Tibial artery (tissue), 4 donors: Measurements from ENCODE around the gene PCBP4.
A peak's percentile ranks its signal among the peaks of the same experiment; 100 is the strongest.

Experiments
- DNase-seq, 2 donors: peaks; one replicate each; pipeline ENCODE4 v3.0.0-alpha.2; 2019
- H3K27ac ChIP-seq, 2 donors: fragments of 200-600 bp; sonication (generic) in 1 of 2; 1 replicate in 1 of 2; 2 replicates in 1 of 2; pipeline ENCODE4 v1.5.1; 2018 to 2019; ENCODE audit warnings: mild to moderate bottlenecking in 1 of 2
- H3K27me3 ChIP-seq, 2 donors: fragments of 200-600 bp; sonication (generic) in 1 of 2; one replicate each; pipeline versions ENCODE4 v1.5.1 to v1.6.0; 2016 to 2019
- H3K36me3 ChIP-seq, 3 donors: fragments of 200-600 bp; sonication (generic) in 2 of 3; one replicate each; pipeline ENCODE4 v1.5.1; 2016 to 2019; ENCODE audit warnings: mild to moderate bottlenecking in 2 of 3
- H3K4me1 ChIP-seq, 4 donors: fragments of 200-600 bp; sonication (generic) in 2 of 4; 1 replicate in 3 of 4; 2 replicates in 1 of 4; pipeline ENCODE4 v1.5.1; 2016 to 2019
- H3K4me3 ChIP-seq, 2 donors: fragments of 200-600 bp; sonication (generic) in 1 of 2; 1 replicate in 1 of 2; 2 replicates in 1 of 2; pipeline ENCODE4 v1.5.1; 2018 to 2019; ENCODE audit warnings: mild to moderate bottlenecking in 2 of 2
- H3K9me3 ChIP-seq, 3 donors: fragments of 200-600 bp; sonication (generic) in 1 of 3; one replicate each; pipeline ENCODE4 v1.5.1; 2016 to 2019
- CTCF ChIP-seq, 2 experiments: fragments of 200-600 bp in 1 of 2; fragments of 450-650 bp in 1 of 2; IDR thresholded peaks; one replicate each; pipeline ENCODE4 v1.5.1; 2017 to 2019; ENCODE audit warnings: antibody characterized with exemption in 2 of 2, mild to moderate bottlenecking in 1 of 2, moderate library complexity in 1 of 2
- intact Hi-C: fragments of 100-400 bp; cut with DNase I; formaldehyde crosslinking; loops from one replicate; pipeline ENCODE4 v1.15.0; 2023; ENCODE audit warnings: low total_unique reads

PCBP4 gene

DNA sequence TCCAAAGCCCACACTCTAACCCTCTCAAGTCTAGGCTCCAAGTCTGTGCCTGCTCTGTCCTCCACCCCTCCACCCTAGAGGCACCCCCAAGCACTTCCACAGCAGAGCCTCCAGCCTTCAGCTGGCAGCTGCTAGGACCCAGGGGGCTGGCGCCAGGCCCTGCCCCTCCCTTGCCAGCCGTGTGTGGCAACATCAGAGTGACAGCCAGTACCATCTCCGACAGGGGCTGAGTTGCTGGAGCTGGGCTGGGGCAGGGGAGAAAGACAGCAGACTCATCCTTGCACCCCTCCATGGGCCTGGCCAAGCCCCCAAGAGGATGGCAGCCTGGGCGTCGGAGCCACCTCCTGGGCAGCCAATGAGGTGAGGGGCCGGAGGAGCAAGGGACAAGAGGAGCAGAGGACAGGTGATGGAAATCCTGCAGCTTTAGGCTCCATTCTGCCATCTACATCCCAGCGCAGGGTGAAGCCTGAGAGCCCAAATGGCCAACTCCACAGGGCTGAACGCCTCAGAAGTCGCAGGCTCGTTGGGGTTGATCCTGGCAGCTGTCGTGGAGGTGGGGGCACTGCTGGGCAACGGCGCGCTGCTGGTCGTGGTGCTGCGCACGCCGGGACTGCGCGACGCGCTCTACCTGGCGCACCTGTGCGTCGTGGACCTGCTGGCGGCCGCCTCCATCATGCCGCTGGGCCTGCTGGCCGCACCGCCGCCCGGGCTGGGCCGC lies 11.9 kb downstream of the PCBP4 start, which contains the start of gene GPR62:
GPR62 (plus strand) TSS at position 207 of the 718 bp plus-strand sequence; CDS start at position 479, 272 bp downstream.
- Histone ChIP-seq H3K36me3 (peaks cover 0 to 32% (median 19%) of the 10 kb centered on the region in 3 donors), H3K27ac (peak within 1 kb of the TSS; percentile 69 to 87), H3K4me3 (peak within 1 kb of the TSS; percentile 47 to 54), H3K4me1 (peaks cover 0 to 18% (median 16%) of the 10 kb centered on the region in 4 donors), H3K9me3 (no peaks in the 10 kb centered on the region), H3K27me3 (no peaks in the 10 kb centered on the region)
- TF ChIP-seq CTCF (IDR thresholded peaks at IDR 0.05), result no peak
- intact Hi-C loops, result no loop called here
- no peak for DNase-seq

DNA sequence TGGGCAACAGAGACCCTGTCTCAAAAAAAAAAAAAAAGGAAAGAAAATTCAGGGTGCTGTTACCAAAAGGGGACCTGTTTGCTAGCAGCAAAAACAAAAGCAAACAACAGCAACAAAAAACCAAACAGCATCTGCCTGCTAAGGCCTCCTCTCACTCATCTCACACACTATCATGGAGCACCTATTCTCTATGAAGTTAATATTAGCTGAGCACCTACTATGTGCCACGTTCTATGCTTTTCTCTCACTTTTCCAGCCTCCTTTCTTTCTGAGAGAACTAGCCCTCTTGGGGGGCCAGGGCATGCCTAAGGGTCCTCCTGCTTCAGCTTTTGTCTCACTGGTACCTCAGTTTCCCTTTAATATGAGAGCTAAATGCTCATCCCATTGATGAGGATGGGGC lies 12.5 kb downstream of the PCBP4 start:
- TF ChIP-seq CTCF (IDR thresholded peaks at IDR 0.05), result no peak
- no peak overlapping the region for H3K27ac ChIP-seq
- H3K4me3 ChIP-seq, result no peak overlapping the region

GRCh38 chr3:51954105-51954504 lies 13.1 kb downstream of the PCBP4 start:
- DNase-seq, result no peak
- intact Hi-C loops, result no loop called here
- H3K27me3 ChIP-seq, result no peaks in the 10 kb centered on the region
- H3K27ac ChIP-seq, result no peak overlapping the region
- H3K36me3 ChIP-seq, result peaks cover 0 to 24% (median 7%) of the 10 kb centered on the region in 3 donors
- H3K4me1 ChIP-seq, result peaks cover 0 to 18% (median 16%) of the 10 kb centered on the region in 4 donors
- no peak overlapping the region for H3K4me3 ChIP-seq
- H3K9me3 ChIP-seq, result no peaks in the 10 kb centered on the region
- TF ChIP-seq CTCF (IDR thresholded peaks at IDR 0.05), result no peak

More for the DNA sequence above, 12.5 kb downstream of the PCBP4 start:
- intact Hi-C loops, result no loop called here
- H3K27me3 ChIP-seq, result no peaks in the 10 kb centered on the region
- H3K4me1 ChIP-seq, result peaks cover 0 to 18% (median 16%) of the 10 kb centered on the region in 4 donors
- DNase-seq, result no peak
- H3K36me3 ChIP-seq, result peaks cover 0 to 26% (median 13%) of the 10 kb centered on the region in 3 donors
- H3K9me3 ChIP-seq, result no peaks in the 10 kb centered on the region

DNA sequence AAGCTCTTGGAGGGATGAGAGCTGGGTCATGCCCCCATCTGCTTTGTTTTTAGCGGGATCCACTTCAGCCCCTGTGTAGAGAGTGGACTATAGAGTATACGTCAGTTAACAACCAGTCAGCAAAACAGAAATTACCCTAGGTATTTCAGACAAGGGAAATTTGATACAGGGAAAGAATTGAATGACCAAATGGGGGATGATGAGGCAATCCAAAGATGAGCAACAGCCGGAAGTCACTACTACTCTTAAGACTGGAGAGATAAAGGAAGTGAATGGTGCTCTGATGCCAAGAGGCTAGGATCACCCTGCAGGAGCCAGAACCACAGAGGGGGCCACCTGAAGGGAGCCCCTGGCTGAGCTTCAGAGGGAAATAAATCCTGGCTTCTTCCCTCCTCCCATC lies 13.8 kb downstream of the PCBP4 start:
- intact Hi-C loops, result no loop called here
- Histone ChIP-seq H3K36me3 (peaks cover 0 to 24% (median under 1%) of the 10 kb centered on the region in 3 donors), H3K9me3 (no peaks in the 10 kb centered on the region), H3K4me1 (peaks cover 0 to 18% (median 16%) of the 10 kb centered on the region in 4 donors), H3K4me3 (no peak overlapping the region), H3K27me3 (no peaks in the 10 kb centered on the region), H3K27ac (no peak overlapping the region)
- DNase-seq, result no peak
- no peak for TF ChIP-seq CTCF (IDR thresholded peaks at IDR 0.05)

DNA sequence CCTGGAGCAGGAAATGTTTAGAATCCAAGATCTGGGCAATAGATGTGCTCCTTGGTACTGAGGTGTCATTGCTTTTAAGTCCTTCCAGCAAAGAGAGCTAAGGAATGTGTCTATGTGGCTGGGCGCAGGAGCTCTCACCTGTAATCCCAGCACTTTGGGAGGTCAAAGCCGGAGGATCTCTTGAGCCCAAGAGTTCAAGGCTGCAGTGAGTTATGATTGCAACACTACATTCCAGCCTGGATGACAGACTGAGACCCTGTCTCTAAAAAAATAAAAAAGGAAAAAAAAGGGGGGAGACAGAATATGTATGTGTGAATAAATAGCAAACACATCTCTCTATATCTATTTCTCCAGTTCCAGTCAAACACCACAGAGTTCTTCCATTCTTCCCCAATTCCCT lies 16.4 kb downstream of the PCBP4 start:
- no peak for TF ChIP-seq CTCF (IDR thresholded peaks at IDR 0.05)
- peaks cover 0 to 34% (median 0%) of the 10 kb centered on the region in 3 donors for H3K36me3 ChIP-seq
- peaks cover 0 to 9% (median 7%) of the 10 kb centered on the region in 4 donors for H3K4me1 ChIP-seq
- H3K27ac ChIP-seq, result no peak overlapping the region
- DNase-seq, result no peak
- no peaks in the 10 kb centered on the region for H3K27me3 ChIP-seq
- no peak overlapping the region for H3K4me3 ChIP-seq
- no peaks in the 10 kb centered on the region for H3K9me3 ChIP-seq
- intact Hi-C loops, result no loop called here
